HepG2 (cell line): Measurements from ENCODE around the gene ZMYM3. TPM values are rescaled to one million over a fixed set of nuclear protein-coding genes. Genes with fewer than 3 reads are reported as not detected.
A peak's percentile ranks its signal among the peaks of the same experiment; 100 is the strongest.

ENCODE experiments used
- ATAC-seq: fragments of 200-7000 bp; cut with Tn5 transposase; 3 replicates; pipeline ENCODE4 v1.9.1; 2020; ENCODE audit warnings: mild to moderate bottlenecking, moderate library complexity
- BruUV-seq: library from RNA; stranded (reverse); fragments of 400-500 nt; replicated peaks from 2 replicates; lab custom pipeline; 2021; lab: Mats Ljungman, UMichigan
- CTCF ChIA-PET: fragments of 300-600 bp; formaldehyde crosslinking; extraction: SDS; loops from one replicate; lab custom pipeline; 2021; ENCODE audit warnings: low total read pairs, inconsistent platforms, low intra/inter-chr PET ratio; lab: Yijun Ruan, JAX
- POLR2A ChIA-PET: fragments of 350-600 bp; sonication (Branson Sonifier 250); formaldehyde crosslinking; loops from one replicate; lab custom pipeline; 2020; ENCODE audit warnings: antibody characterized with exemption, inconsistent platforms; lab: Yijun Ruan, JAX
- DNase-seq: peaks from one replicate; pipeline ENCODE4 v3.0.0-alpha.2; 2015; ENCODE audit warnings: low spot score
- FAIRE-seq: peaks from 3 replicates; lab custom pipeline; 2011; peaks lifted over from hg19 to GRCh38; lab: Jason Lieb, UNC
- H2AFZ ChIP-seq: one replicate; pipeline ENCODE4 v1.6.1; 2011; ENCODE audit warnings: low read length, inconsistent platforms
- H3K27ac ChIP-seq: fragments of 300-600 bp; 3 replicates; pipeline ENCODE4 v1.8.0; 2011; ENCODE audit warnings: mixed run types, mild to moderate bottlenecking, mixed read lengths, low read length, inconsistent platforms; ENCODE audit not compliant: insufficient read depth; ENCODE audit errors: extremely low read length
- H3K27me3 ChIP-seq, 2 experiments: fragments of 200-600 bp in 1 of 2; 2 replicates in 1 of 2; 3 replicates in 1 of 2; pipeline versions ENCODE4 v1.6.0 to v1.8.0; 2011; ENCODE audit warnings: low read length in 2 of 2, mild to moderate bottlenecking in 2 of 2, moderate library complexity in 2 of 2, inconsistent platforms in 1 of 2; ENCODE audit not compliant: insufficient read depth in 2 of 2, control insufficient read depth in 1 of 2
- H3K36me3 ChIP-seq, 2 experiments: fragments of 200-600 bp in 1 of 2; replicated peaks in 1 of 2; 2 replicates in 1 of 2; 3 replicates in 1 of 2; pipeline versions ENCODE4 v1.5.1 to v1.8.0; 2011; ENCODE audit warnings: low read length in 2 of 2, inconsistent platforms in 1 of 2; ENCODE audit not compliant: insufficient read depth in 2 of 2, control insufficient read depth in 1 of 2
- H3K4me1 ChIP-seq: 2 replicates; pipeline ENCODE4 v1.5.1; 2012; ENCODE audit warnings: low read length, inconsistent platforms; ENCODE audit not compliant: insufficient read depth
- H3K4me2 ChIP-seq: 2 replicates; pipeline ENCODE4 v1.6.0; 2011; ENCODE audit warnings: low read depth, low read length, inconsistent platforms
- H3K4me3 ChIP-seq, 3 experiments: fragments of 200-600 bp in 1 of 3; sonication (generic), shearing (Covaris generic) in 1 of 3; replicated peaks in 1 of 3; 2 replicates each; pipeline ENCODE4 v1.5.1; 2011 to 2016; ENCODE audit warnings: low read length in 3 of 3, inconsistent platforms in 2 of 3, low read depth in 2 of 3, mild to moderate bottlenecking in 2 of 3, control low read depth in 1 of 3, mixed read lengths in 1 of 3; ENCODE audit not compliant: insufficient read depth in 1 of 3
- H3K79me2 ChIP-seq: one replicate; pipeline ENCODE4 v1.6.1; 2011; ENCODE audit warnings: low read length, inconsistent platforms; ENCODE audit not compliant: insufficient read depth
- H3K9ac ChIP-seq: 2 replicates; pipeline ENCODE4 v1.6.0; 2011; ENCODE audit warnings: mild to moderate bottlenecking, low read depth, low read length, inconsistent platforms; ENCODE audit not compliant: insufficient read depth
- H3K9me3 ChIP-seq: 2 replicates; pipeline ENCODE4 v1.5.1; 2012; ENCODE audit warnings: mild to moderate bottlenecking, low read length
- H4K20me1 ChIP-seq: 2 replicates; pipeline ENCODE4 v1.6.0; 2011; ENCODE audit warnings: inconsistent platforms, mild to moderate bottlenecking, low read length, moderate library complexity; ENCODE audit not compliant: insufficient read depth
- AKAP8 ChIP-seq: sonication (generic); formaldehyde crosslinking; IDR thresholded peaks from 2 replicates; pipeline ENCODE4 v1.5.1; 2020; ENCODE audit warnings: mild to moderate bottlenecking, missing genetic modification reagents
- ARHGAP35 ChIP-seq: sonication (generic); formaldehyde crosslinking; IDR thresholded peaks from 2 replicates; pipeline ENCODE4 v1.9.0; 2022; ENCODE audit warnings: mild to moderate bottlenecking, inconsistent platforms, moderate library complexity, missing genetic modification reagents, borderline replicate concordance
- CTCF ChIP-seq: sonication (generic); formaldehyde crosslinking; IDR thresholded peaks from 2 replicates; pipeline ENCODE4 v1.5.0; 2020; ENCODE audit warnings: mild to moderate bottlenecking, missing genetic modification reagents, moderate library complexity
- GLMP ChIP-seq: sonication (generic); formaldehyde crosslinking; IDR thresholded peaks from 2 replicates; pipeline ENCODE4 v1.9.0; 2021; ENCODE audit warnings: missing genetic modification reagents, mild to moderate bottlenecking, borderline replicate concordance
- IRF9 ChIP-seq: sonication (generic); formaldehyde crosslinking; IDR thresholded peaks from 2 replicates; pipeline ENCODE4 v1.8.0; 2022; ENCODE audit warnings: missing genetic modification reagents, mild to moderate bottlenecking, borderline replicate concordance
- NONO ChIP-seq, 2 experiments: fragments of 450-650 bp in 1 of 2; sonication (generic) in 1 of 2; formaldehyde crosslinking in 1 of 2; IDR thresholded peaks in 1 of 2; conservative IDR thresholded peaks in 1 of 2; 2 replicates each; pipeline versions ENCODE4 v1.6.1 to v1.8.0; 2017 to 2022; ENCODE audit warnings: mild to moderate bottlenecking in 1 of 2, missing genetic modification reagents in 1 of 2, moderate library complexity in 1 of 2
- NR2F1 ChIP-seq, 2 experiments: fragments of 450-650 bp in 1 of 2; formaldehyde crosslinking in 1 of 2; IDR thresholded peaks; 2 replicates each; pipeline versions ENCODE4 v1.5.0 to v1.6.1; 2016 to 2020; ENCODE audit warnings: mild to moderate bottlenecking in 1 of 2, missing compliant biosample characterization in 1 of 2, missing genetic modification reagents in 1 of 2, moderate library complexity in 1 of 2
- PHF21A ChIP-seq: sonication (generic); formaldehyde crosslinking; IDR thresholded peaks from 2 replicates; pipeline ENCODE4 v1.5.0; 2020; ENCODE audit warnings: mild to moderate bottlenecking, missing genetic modification reagents
- PRMT3 ChIP-seq: sonication (generic); formaldehyde crosslinking; IDR thresholded peaks from 2 replicates; pipeline ENCODE4 v1.8.1; 2022; ENCODE audit warnings: low read depth, mild to moderate bottlenecking, moderate library complexity, missing genetic modification reagents, borderline replicate concordance
- RAD51 ChIP-seq: fragments of 450-650 bp; IDR thresholded peaks from 2 replicates; pipeline ENCODE4 v1.6.1; 2016; ENCODE audit warnings: borderline replicate concordance
- RBFOX2 ChIP-seq: fragments of 200-400 bp; formaldehyde crosslinking; IDR thresholded peaks from 2 replicates; pipeline ENCODE4 v1.6.1; 2017; ENCODE audit warnings: low read depth, mild to moderate bottlenecking, low read length
- SOX5 ChIP-seq: IDR thresholded peaks from 2 replicates; pipeline ENCODE4 v1.6.1; 2016; ENCODE audit warnings: borderline replicate concordance
- SRY ChIP-seq: sonication (generic); formaldehyde crosslinking; IDR thresholded peaks from 2 replicates; pipeline ENCODE4 v1.8.0; 2022; ENCODE audit warnings: mild to moderate bottlenecking, missing genetic modification reagents
- TAF1 ChIP-seq: sonication (generic); formaldehyde crosslinking; IDR thresholded peaks from 2 replicates; pipeline ENCODE4 v1.4.0; 2020; ENCODE audit warnings: missing genetic modification reagents
- TCF7 ChIP-seq: sonication (generic); IDR thresholded peaks from 2 replicates; pipeline ENCODE4 v1.6.1; 2016; ENCODE audit warnings: antibody characterized with exemption, low read depth
- TRIM24 ChIP-seq: sonication (generic); formaldehyde crosslinking; IDR thresholded peaks from 2 replicates; pipeline ENCODE4 v1.8.0; 2022; ENCODE audit warnings: mild to moderate bottlenecking, missing genetic modification reagents
- ZNF382 ChIP-seq: sonication (generic); formaldehyde crosslinking; IDR thresholded peaks from 2 replicates; pipeline ENCODE4 v1.5.0; 2020; ENCODE audit warnings: missing genetic modification reagents, mild to moderate bottlenecking, borderline replicate concordance
- ZNF430 ChIP-seq: sonication (generic); formaldehyde crosslinking; IDR thresholded peaks from 2 replicates; pipeline ENCODE4 v1.9.0; 2021; ENCODE audit warnings: mild to moderate bottlenecking, missing genetic modification reagents
- ZSCAN20 ChIP-seq: sonication (generic); formaldehyde crosslinking; IDR thresholded peaks from 2 replicates; pipeline ENCODE4 v1.4.0; 2020; ENCODE audit warnings: missing genetic modification reagents, mild to moderate bottlenecking, borderline replicate concordance
- ZSCAN22 ChIP-seq: sonication (generic); formaldehyde crosslinking; IDR thresholded peaks from 2 replicates; pipeline ENCODE4 v1.4.0; 2020; ENCODE audit warnings: mild to moderate bottlenecking, missing genetic modification reagents
- ZSCAN25 ChIP-seq: sonication (generic); formaldehyde crosslinking; IDR thresholded peaks from 2 replicates; pipeline ENCODE4 v1.8.0; 2022; ENCODE audit warnings: mild to moderate bottlenecking, missing genetic modification reagents
- ZSCAN9 ChIP-seq: IDR thresholded peaks from 2 replicates; pipeline ENCODE4 v1.6.1; 2016; ENCODE audit warnings: borderline replicate concordance
- WGBS: methylation state at CpG from one replicate; pipeline ENCODE4 v1.1.6; 2017; ENCODE audit warnings: low lambda C conversion rate; 5-methylcytosine and 5-hydroxymethylcytosine counted together
- in situ Hi-C: cut with HindIII; loops from 2 replicates; pipeline ENCODE4 v1.10.0; 2017; ENCODE audit warnings: low pct_unique_long_range_greater_than_20kb; ENCODE audit not compliant: extremely low pct_ligation_motif_present
- intact Hi-C: fragments of 100-400 bp; cut with micrococcal nuclease; formaldehyde crosslinking; loops from one replicate; pipeline ENCODE4 v1.10.0; 2022; ENCODE audit not compliant: unreplicated experiment
- polyA plus RNA-seq, 8 experiments: library from polyadenylated mRNA; depleted of rRNA in 3 of 8; stranded (reverse) in 7 of 8; unstranded in 1 of 8; fragments of >200 nt; fragmentation: Illumina TruSeq in 4 of 8; extraction: Trizol in 4 of 8; gene quantifications; 2 replicates each; pipeline versions ENCODE4 v1.2.1 to v1.2.3, GENCODE V29; 2011 to 2016; ENCODE audit warnings: low read depth in 4 of 8, missing spikeins in 1 of 8, mixed read lengths in 1 of 8; ENCODE audit not compliant: insufficient read depth in 1 of 8
- total RNA-seq, 5 experiments: library from RNA; depleted of rRNA; stranded (reverse); fragments of >200 nt; fragmentation: Illumina TruSeq; extraction: Trizol; gene quantifications; 2 replicates each; pipeline ENCODE4 v1.2.3, GENCODE V29; 2016; ENCODE audit warnings: low read depth in 1 of 5

Gene ZMYM3
- total and polyA plus RNA-seq, 2 of the 13 experiments (the other 11 are each of a cell fraction or from before 2014, with no cell fraction given): 26.4 to 35.4 TPM

- Histone ChIP-seq H3K36me3 (no peaks in the 10 kb centered on the region), H3K4me1 (peaks cover 51% of the 10 kb centered on the region), H4K20me1 (no peaks in the 10 kb centered on the region), H3K4me3 (peak overlapping the region; percentile 76 to 79 (median 78)), H3K27me3 (no peaks in the 10 kb centered on the region; a peak in 1 of 5 replicates), H3K79me2 (peaks cover 24% of the 10 kb centered on the region), H3K4me2 (peak overlapping the region; percentile 82), H2AFZ (no peak overlapping the region), H3K27ac (peak overlapping the region; percentile 91), H3K9me3 (no peaks in the 10 kb centered on the region), H3K9ac (peak overlapping the region; percentile 82)
- ATAC-seq (no peak), DNase-seq (peak; percentile 42), FAIRE-seq (peak; percentile 21)
- CTCF ChIA-PET: no interaction called here
- WGBS: 3% methylated on average over 6 of the region's 6 CpGs
- POLR2A ChIA-PET: interaction anchor here (0.6 to 5.5 kb wide), 7 partner anchors 10 to 150 kb away, joined by 4 to 140 read pairs (median 9); partner anchors contain the start of genes NONO, TAF1 and ZMYM3
- BruUV-seq: no TSS peak
- intact Hi-C loops: loop anchor here (5.0 kb wide), 1 partner anchor 34 kb away; no protein-coding TSS in a partner anchor
- in situ Hi-C loops: no loop called here
- TF ChIP-seq TAF1 (CRISPR knock-in tag): peak; percentile 16; the same call in 1 of the 2 replicates
- TF ChIP-seq ZNF430 (CRISPR knock-in tag): peak; percentile 11; the same call in 1 of the 2 replicates
- no peak for TF ChIP-seq GLMP (CRISPR knock-in tag)
- no peak for TF ChIP-seq NR2F1 (CRISPR knock-in tag; IDR thresholded peaks at IDR 0.05)
- no peak for TF ChIP-seq TRIM24 (CRISPR knock-in tag)
- no peak for TF ChIP-seq RAD51
- TF ChIP-seq IRF9 (CRISPR knock-in tag): no peak
- no peak for TF ChIP-seq ZNF382 (CRISPR knock-in tag)
- TF ChIP-seq ZSCAN20 (CRISPR knock-in tag): no peak
- peak; percentile 15; the same call in 1 of the 2 replicates for TF ChIP-seq SOX5 (CRISPR knock-in tag)
- no peak for TF ChIP-seq SRY (CRISPR knock-in tag)
- no peak for TF ChIP-seq RBFOX2
- no peak for TF ChIP-seq ZSCAN9 (CRISPR knock-in tag)
- no peak for TF ChIP-seq CTCF (CRISPR knock-in tag)
- no peak for TF ChIP-seq ZSCAN22 (CRISPR knock-in tag)
- TF ChIP-seq ARHGAP35 (CRISPR knock-in tag): no peak
- no peak for TF ChIP-seq PRMT3 (CRISPR knock-in tag)
- TF ChIP-seq AKAP8 (CRISPR knock-in tag): 0 out of 2 replicates have a peak, but pooled peaks have one; percentile 40
- no peak for TF ChIP-seq TCF7
- no peak for TF ChIP-seq PHF21A (CRISPR knock-in tag)
- TF ChIP-seq ZSCAN25 (CRISPR knock-in tag): peak; percentile 79
- TF ChIP-seq NONO (IDR thresholded peaks at IDR 0.05): no peak
- 0 out of 2 replicates have a peak, but pooled peaks have one; percentile 29 for TF ChIP-seq NONO (CRISPR knock-in tag; conservative IDR thresholded peaks at IDR 0.05)
Observed at GRCh38 chrX:71216485-71216884, 37.5 kb downstream of the ZMYM3 start.
